NT2/D1 (cell line): ENCODE results near the gene UGT1A6.

Source experiments
- SUZ12 ChIP-seq: IDR thresholded peaks from 2 replicates; pipeline ENCODE4 v1.6.1; 2011; ENCODE audit not compliant: insufficient read length, insufficient read depth; ENCODE audit errors: extremely low read depth
- YY1 ChIP-seq: IDR thresholded peaks from 2 replicates; pipeline ENCODE4 v1.6.1; 2011; ENCODE audit not compliant: insufficient read length, insufficient read depth
- ZNF274 ChIP-seq: IDR thresholded peaks from 2 replicates; pipeline ENCODE4 v1.6.1; 2011; ENCODE audit warnings: mild to moderate bottlenecking, low read depth, low read length

DNA sequence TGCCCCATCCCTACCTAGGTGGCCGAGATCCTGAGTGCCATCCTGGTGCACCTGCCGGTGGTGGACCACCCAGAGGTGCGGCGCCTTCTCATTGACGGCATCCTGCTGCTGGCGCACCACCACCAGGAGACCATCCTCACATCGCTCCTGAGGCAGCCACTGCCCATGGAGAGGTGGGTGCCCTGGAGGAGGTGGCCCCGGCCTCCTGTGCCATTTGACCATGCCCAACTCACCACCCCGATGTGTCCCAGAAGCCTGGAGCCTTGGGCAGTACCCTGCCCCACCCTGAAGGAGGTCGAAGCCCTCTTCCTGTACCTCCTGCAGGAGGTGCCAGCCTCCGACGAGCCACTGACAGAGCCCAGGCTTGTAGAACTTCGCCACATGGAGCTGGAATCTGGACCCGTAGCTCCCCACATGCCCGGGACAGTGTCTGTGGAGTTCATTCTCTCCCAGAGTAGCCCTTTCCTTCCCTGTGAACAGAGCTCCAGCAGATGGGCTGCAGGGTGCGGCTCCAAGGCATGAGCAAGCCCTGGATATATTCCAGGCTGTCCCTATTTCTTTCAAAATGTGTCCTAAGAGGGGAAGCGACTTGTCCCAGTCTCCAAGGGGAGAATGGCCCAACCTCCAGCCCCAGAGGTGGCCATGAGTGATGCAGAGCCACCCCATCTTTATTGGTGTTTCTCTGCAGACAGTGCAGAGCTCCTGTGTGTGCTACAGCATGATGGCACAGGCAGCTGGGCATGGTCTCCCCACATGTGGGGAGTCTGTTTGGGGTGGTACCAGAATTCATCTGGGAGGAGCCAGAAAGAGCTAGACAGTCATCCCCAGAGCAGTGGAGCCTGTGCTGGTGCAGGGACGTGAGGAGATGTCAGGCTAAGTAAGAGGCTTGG lies 127.4 kb downstream of the UGT1A6 start:
- TF ChIP-seq SUZ12 (no peak), ZNF274 (no peak), YY1 (no peak)
